ENCODE data around the gene TRIM54. TPM values are rescaled to one million over a fixed set of nuclear protein-coding genes. Genes with fewer than 3 reads are reported as not detected.

The TRIM54 gene, protein sequence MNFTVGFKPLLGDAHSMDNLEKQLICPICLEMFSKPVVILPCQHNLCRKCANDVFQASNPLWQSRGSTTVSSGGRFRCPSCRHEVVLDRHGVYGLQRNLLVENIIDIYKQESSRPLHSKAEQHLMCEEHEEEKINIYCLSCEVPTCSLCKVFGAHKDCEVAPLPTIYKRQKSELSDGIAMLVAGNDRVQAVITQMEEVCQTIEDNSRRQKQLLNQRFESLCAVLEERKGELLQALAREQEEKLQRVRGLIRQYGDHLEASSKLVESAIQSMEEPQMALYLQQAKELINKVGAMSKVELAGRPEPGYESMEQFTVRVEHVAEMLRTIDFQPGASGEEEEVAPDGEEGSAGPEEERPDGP
- total RNA-seq = 0.13 and 0.19 TPM in 2 replicates

DNA sequence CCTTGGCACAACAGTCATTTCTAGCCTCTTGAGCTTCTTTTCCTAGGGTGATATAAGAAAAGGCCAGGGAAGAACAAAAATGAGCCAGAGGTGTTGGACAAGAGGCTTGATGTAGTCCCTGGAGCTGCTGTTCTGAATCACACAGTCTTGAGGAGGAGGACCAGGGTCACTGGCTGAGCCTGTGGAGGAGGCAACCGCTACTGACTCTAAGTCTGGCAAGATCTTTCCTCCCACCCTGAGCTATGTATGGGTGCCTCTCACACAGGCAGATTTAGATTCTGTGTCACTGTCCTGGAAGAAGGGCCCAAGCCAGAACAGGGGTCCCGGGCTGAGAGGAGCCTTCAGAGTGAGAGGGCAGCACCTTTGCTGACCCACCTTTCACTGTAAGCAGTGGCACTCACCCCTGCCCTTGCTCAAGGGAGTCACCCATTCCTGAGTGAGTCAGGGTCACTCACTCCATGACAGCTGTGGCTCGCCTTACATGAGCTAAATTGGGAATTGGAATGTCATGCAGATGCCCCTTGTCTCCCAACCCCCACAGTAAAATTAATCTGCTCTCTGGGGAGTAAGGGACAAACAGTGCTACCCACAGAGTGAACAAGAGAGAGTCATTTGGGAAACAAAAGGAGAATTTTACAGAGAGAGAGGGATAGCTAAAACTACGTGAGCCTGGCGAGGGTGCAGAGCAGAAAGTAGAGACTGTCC is at the start of gene TRIM54:
TSS of gene TRIM54 (plus strand) at position 575 of the 705 bp plus-strand sequence. CDS start 303 bp downstream, outside the sequence.

DNA sequence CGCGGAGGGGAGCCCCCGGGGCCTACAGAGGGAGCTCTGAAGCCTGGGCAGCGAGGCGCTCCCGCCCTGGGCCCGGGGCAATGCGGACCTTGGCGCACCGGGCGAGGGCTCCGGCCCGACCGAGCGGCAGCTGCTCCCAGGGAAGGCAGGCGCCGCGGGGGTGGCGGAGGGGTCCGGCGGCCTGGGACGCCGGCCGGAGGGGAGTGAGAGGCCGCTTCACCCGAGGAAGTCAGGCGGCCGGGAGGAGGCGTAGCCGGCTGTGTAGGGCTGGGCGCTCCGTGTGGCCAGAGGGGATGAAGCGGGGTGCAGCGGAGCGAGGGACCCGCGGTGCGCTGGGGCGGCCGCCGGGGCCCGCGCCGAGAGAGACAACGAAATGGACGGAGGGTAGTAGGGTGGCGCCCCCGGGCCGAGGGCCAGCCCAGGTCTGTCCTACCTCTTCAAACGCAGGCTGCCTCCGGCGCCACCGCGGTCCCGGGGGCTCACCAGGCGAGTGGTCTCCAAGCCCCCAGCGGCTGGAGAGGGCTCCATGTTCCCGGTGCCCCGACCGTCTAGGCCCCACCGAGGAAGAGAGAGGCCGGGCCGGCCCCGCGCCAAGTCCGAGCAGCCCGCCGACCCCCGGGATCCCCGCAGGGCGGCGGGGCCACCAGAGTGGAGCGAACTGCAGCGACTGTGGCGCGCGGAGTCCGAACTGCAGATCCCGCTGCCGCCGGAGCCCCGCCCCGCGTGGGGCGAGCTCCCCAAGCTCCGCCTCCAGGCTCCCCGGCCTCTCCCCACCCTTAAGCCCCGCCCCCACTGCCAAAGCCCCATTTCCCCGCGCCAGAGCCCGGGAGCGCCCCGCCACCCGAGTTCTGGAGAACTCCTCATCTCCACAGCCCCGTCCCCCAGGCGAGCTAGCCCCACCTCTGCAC is 19.6 kb upstream of the TRIM54 start, which contains the start of gene SLC30A3:
TSS of gene SLC30A3 (minus strand) at position 669 of the 908 bp plus-strand sequence. CDS start at position 528, 141 bp downstream.

DNA sequence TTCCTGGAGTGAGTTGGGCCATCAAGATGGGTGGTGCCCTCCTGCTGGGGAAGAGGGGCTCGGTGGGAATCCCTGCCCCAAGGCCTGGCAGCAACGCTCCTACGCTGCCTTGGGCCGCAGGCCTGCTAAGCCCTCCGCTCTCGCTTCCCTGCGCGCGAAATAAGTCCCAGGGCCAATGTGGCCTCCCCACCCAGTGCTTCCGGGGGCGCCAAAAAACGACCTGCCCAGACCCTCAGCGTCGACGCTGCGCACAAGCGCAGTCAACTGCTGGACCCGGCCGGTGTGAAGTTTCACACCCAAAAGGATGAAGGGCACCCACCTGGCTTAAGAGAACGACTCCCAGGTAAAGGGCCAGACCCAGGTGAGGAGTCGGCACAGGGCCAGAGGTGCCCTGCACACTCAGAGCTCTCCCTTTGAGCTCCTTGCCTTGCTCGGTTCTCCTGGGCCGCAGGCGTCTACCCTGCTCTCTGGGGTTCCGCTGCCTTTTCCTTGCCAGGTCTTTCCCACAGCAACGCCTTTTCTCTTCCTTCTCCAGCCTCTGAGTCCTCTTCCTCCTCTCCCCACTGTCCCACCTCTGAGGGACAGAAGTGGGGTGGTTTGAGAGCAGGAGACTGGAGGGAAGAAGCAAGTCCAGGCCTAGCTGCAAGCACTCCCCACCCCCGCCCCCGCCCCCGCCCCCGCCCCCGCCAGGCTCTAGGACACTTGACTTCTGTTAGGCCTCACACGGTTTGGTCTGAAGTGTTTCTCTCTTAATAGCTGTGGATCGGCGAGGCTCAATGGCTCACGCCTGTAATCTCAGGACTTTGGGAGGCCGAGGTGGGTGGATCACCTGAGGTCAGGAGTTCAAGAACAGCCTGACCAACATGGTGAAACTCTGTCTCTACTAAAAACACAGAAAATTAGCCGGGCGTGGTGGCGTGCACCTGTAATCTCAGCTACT is 6.7 kb upstream of the TRIM54 start, which contains the start of gene DNAJC5G:
TSS of gene DNAJC5G (plus strand) at position 223 of the 940 bp plus-strand sequence. CDS start 1,296 bp downstream, outside the sequence.

DNA sequence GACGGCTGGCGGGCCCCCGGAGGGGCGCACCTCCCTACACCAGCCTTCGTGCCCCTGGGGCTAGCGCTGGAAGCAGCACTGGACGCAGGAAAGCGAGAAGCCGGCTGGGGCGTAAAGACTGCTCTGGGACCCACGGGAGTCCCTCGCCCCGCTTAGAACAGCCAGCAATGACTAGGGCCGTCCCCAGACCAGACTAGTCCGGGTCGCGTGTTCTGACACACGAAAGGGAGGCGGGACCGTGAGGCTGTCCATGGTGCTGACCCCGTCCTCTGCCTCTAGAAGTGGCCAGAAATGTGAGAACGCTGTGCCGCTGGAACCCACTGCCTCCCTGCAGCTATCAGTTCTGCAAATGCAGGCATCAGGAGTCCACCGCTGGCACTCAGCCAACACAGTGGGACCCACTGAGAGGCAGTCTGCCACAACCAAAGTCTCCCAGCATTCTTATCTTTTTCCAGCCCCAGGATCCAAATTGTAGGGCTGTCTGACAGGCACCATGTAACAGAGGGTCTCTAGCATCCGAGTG is 26.2 kb downstream of the TRIM54 start, which contains the start of gene UCN:
TSS of gene UCN (minus strand) at position 87 of the 523 bp plus-strand sequence. CDS start 550 bp downstream, outside the sequence.

DNA sequence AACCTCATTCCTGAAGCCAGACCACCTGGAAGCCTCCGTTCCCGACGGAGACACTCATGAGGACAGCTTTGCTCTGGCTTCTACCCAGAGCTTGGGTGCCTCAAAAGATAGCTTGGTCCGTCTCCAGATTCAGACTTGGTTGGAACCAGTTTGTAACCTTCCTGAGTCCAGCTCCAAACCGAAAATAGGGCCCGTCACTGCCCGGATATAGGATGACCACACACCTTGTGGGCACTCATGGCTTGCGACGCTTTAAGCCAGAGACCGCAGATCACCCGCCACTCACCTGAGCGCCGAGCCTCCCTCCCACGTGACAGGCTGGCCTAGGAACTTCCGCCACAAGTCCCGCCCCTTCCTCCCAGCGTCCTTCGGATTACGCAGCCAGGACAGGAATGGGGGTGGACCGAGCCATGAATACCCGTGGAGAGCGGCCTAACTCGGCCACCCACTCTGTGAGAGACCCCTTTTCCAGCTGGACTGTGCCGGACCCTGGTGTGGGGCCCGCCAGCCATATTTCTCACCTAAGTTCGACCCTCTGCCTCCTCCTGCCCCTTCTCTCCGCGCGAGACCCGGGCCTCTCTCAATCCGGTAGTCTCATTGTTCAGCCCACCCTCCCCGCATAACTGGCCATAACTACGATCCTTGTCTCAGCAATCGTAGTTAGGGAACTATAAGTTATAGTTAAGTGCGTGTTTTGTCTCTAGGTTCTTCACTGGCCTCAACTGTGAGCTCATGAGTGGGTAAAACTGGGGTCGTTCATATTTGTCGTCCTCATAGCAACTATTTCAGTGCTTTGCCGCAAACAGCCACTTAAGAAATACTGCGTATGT is 40.8 kb downstream of the TRIM54 start, which contains the start of gene MPV17:
TSS of gene MPV17 (minus strand) at position 332 of the 830 bp plus-strand sequence. CDS start 580 bp downstream, outside the sequence.

DNA sequence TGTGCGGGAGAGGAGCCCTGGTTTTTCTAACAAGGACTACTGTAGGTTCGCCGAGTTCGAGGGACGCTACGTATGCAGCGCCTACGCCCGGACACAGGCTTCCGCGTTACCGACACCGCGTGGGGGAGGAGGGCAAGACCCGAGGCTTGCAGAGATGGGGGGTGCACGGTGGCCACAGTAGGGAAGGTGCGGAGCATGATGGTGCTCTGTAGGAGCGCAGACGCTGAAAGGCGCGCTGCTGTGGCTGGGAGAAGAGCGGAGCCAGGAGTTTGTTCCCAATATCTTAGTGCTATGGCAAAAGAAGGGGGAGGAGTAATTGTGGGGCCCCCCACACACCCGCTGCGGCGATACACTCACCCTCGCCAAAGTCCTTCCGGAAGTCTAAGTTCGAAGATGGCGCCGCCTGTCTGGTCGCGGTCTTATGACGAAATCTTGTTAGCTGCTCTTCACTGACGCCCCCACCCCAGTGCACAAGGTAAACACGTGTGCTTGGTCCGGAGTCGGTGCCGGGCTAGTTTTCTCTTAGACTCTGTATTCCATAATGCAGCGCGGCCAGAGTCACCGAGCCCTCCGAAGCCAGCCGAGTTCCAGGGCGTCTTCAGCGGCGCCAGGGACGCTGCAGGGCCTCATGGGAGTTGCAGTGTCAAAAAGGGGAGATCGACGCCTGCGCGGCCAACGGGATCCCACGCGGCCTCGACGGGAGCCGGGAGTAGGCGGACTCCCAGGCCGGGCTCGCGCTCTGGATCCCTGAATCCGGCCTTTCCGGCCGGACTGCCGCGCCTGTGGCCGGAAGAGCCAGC is 74.4 kb downstream of the TRIM54 start, which contains the start of gene GTF3C2:
TSS of gene GTF3C2 (minus strand) at position 383 of the 800 bp plus-strand sequence. CDS start 13,210 bp downstream, outside the sequence.

Other genes with a start within 250 kb of the TRIM54 start
- gene TMEM214, start 249.5 kb upstream of the TRIM54 start, total RNA-seq = 38.1 and 38.7 TPM in 2 replicates
- gene AGBL5, start 230.8 kb upstream of the TRIM54 start, total RNA-seq = 16.5 and 20.5 TPM in 2 replicates
- 560 and 659 TPM in 2 replicates for gene OST4, start 210.8 kb upstream of the TRIM54 start, total RNA-seq
- 260 and 292 TPM in 2 replicates for gene EMILIN1, start 203.8 kb upstream of the TRIM54 start, total RNA-seq
- 0.81 and 1.3 TPM in 2 replicates for gene KHK, start 195.7 kb upstream of the TRIM54 start, total RNA-seq
- 7.0 and 12.2 TPM in 2 replicates for gene CGREF1, start 163.3 kb upstream of the TRIM54 start, total RNA-seq
- 0.40 TPM in 1 of 2 replicates, not detected in the other for gene ABHD1, start 158.6 kb upstream of the TRIM54 start, total RNA-seq
- gene PREB, start 147.8 kb upstream of the TRIM54 start, total RNA-seq = 40.1 and 54.8 TPM in 2 replicates
- not detected in 2 replicates for gene PRR30, start 143.0 kb upstream of the TRIM54 start, total RNA-seq
- not detected in 2 replicates for gene TCF23, start 133.4 kb upstream of the TRIM54 start, total RNA-seq
- 219 and 241 TPM in 2 replicates for gene ATRAID, start 70.4 kb upstream of the TRIM54 start, total RNA-seq
- gene SLC5A6, start 70.2 kb upstream of the TRIM54 start, total RNA-seq = 6.2 and 10.8 TPM in 2 replicates
- gene CAD, start 65.1 kb upstream of the TRIM54 start, total RNA-seq = 20.6 and 26.8 TPM in 2 replicates
- 0.19 TPM in 1 of 2 replicates, not detected in the other for gene SLC30A3, start 19.4 kb upstream of the TRIM54 start, total RNA-seq
- not detected in 2 replicates for gene DNAJC5G, start 7.0 kb upstream of the TRIM54 start, total RNA-seq
- 0.40 and 0.50 TPM in 2 replicates for gene UCN, start 26.0 kb downstream of the TRIM54 start, total RNA-seq
- 72.7 and 75.7 TPM in 2 replicates for gene MPV17, start 40.7 kb downstream of the TRIM54 start, total RNA-seq
- gene GTF3C2, start 74.3 kb downstream of the TRIM54 start, total RNA-seq = 21.0 and 22.5 TPM in 2 replicates
- 29.8 and 33.2 TPM in 2 replicates for gene EIF2B4, start 87.9 kb downstream of the TRIM54 start, total RNA-seq
- 136 and 145 TPM in 2 replicates for gene SNX17, start 88.2 kb downstream of the TRIM54 start, total RNA-seq
- gene ZNF513, start 98.3 kb downstream of the TRIM54 start, total RNA-seq = 6.4 and 7.5 TPM in 2 replicates
- gene PPM1G, start 127.2 kb downstream of the TRIM54 start, total RNA-seq = 76.8 and 107 TPM in 2 replicates
- 98.6 and 107 TPM in 2 replicates for gene NRBP1, start 146.2 kb downstream of the TRIM54 start, total RNA-seq
- 0.13 and 0.37 TPM in 2 replicates for gene KRTCAP3, start 160.0 kb downstream of the TRIM54 start, total RNA-seq
- 34.1 and 42.7 TPM in 2 replicates for gene IFT172, start 207.3 kb downstream of the TRIM54 start, total RNA-seq
- 87.1 and 98.2 TPM in 2 replicates for gene FNDC4, start 212.8 kb downstream of the TRIM54 start, total RNA-seq
- 22.0 and 22.6 TPM in 2 replicates for gene GCKR, start 214.4 kb downstream of the TRIM54 start, total RNA-seq